ENCODE measurements around the gene SAMD3.

SAMD3 gene

DNA sequence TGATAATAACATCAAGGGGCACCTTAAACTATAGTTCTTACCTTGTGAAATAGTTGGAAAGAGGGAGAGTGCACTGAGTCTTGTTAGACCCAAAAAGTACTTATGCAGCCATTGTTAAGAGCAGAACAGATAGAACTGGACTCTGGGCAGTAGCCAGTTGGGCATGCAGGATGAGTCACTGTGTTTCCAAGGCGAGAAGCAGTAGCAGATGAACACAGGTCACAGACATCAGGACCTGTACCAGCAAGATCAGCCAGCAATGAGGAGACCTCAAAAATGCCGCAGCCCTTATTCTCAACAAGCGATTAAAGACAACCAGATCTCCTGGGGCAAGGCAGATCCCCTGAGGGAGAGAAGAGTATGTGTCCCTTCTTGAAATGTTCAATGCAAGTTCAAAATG, 79.0 kb downstream of the SAMD3 start:
- no peak overlapping the region for H3K4me3 ChIP-seq (ENCODE audit: low read length)
- H3K9ac ChIP-seq (ENCODE audit: low read length): no peak overlapping the region
- H3K4me1 ChIP-seq (ENCODE audit: control insufficient read depth, insufficient read depth, low read length): no peaks in the 10 kb centered on the region
- H3K9me3 ChIP-seq (ENCODE audit: control insufficient read depth, low read length): no peaks in the 10 kb centered on the region
- H3K36me3 ChIP-seq (ENCODE audit: control insufficient read depth, insufficient read depth, low read length): no peaks in the 10 kb centered on the region
- H3K27me3 ChIP-seq (ENCODE audit: control insufficient read depth, insufficient read depth, low read length): no peaks in the 10 kb centered on the region

DNA sequence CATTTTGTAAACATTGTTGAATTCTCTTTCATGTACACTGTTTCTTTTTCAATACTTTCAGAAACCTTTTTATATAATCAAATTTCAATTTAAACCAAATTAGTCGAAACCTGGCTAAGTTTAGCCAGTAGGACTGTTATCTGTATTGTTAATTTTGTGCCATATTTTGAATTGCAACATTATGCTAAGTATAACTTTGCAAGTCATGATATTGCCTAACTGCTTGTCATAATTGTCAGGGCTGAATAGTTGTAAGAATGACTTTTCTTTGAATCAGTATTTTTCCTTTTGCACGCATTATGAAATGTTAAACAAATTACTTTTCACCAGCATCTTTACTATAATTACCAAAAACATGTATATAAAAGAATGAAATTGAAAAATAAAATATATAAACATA, 82.7 kb downstream of the SAMD3 start:
- Histone ChIP-seq H3K36me3 (ENCODE audit: control insufficient read depth, insufficient read depth, low read length) (no peaks in the 10 kb centered on the region), H3K4me1 (ENCODE audit: control insufficient read depth, insufficient read depth, low read length) (no peaks in the 10 kb centered on the region), H3K9ac (ENCODE audit: low read length) (no peak overlapping the region), H3K27me3 (ENCODE audit: control insufficient read depth, insufficient read depth, low read length) (no peaks in the 10 kb centered on the region), H3K4me3 (ENCODE audit: low read length) (no peak overlapping the region), H3K9me3 (ENCODE audit: control insufficient read depth, low read length) (no peaks in the 10 kb centered on the region)

DNA sequence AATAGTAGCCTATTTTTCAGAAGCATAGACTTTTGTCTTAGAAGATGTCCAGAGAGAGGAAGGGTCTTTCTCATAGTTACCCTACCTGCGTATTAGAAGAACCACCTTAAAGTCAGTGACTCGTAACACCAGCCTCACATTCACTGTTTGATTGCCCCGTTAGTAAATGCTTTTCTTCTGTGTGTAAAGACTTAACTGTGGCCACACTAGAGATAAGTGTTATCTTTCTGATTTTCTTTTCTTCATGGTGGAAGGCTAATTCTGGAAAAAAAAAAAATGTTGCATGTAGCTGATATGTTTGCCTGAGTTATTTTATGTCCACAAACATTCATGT, 83.9 kb downstream of the SAMD3 start:
- H3K4me1 ChIP-seq (ENCODE audit: control insufficient read depth, insufficient read depth, low read length): no peaks in the 10 kb centered on the region
- no peaks in the 10 kb centered on the region for H3K27me3 ChIP-seq (ENCODE audit: control insufficient read depth, insufficient read depth, low read length)
- no peak overlapping the region for H3K9ac ChIP-seq (ENCODE audit: low read length)
- no peaks in the 10 kb centered on the region for H3K36me3 ChIP-seq (ENCODE audit: control insufficient read depth, insufficient read depth, low read length)
- H3K4me3 ChIP-seq (ENCODE audit: low read length): no peak overlapping the region
- no peaks in the 10 kb centered on the region for H3K9me3 ChIP-seq (ENCODE audit: control insufficient read depth, low read length)

DNA sequence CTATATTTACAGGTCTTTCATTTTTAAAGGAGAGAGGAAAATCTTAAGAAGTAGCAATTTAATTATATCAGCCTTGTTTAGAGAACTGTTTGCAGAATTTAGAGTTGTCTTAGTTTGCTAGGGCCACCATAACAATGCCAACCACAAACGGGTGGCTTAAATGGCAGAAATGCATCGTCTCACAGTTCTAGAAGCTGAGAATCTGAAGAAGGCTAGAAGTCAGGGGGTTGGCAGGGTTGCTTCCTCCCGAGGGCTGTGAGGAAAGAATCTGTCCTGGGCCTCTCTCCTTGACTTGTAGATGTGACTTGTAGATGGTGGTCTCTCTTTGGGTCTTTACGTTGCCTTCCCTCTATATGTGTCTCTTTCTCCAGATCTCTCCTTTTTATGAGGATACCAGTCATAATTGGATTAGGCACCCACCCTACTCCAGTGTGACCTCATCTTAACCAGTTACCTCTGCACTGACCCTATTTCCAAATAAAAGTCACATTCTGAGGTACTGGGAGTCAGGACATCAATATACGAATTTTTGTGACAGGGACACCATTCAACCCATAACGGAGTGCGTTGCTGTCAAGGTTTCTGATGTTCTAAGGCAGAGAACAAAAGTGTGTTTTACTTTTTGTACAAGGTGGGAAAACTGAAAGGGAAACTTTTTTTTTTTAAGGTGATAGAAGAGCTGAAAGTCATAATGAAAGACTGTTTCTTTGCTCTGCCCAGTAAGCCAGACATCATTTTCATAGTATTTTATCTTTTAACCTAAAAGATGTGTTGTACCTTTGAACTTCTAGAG, 84.4 kb downstream of the SAMD3 start:
- H3K4me3 ChIP-seq (ENCODE audit: low read length): no peak overlapping the region
- H3K36me3 ChIP-seq (ENCODE audit: control insufficient read depth, insufficient read depth, low read length): no peaks in the 10 kb centered on the region
- H3K9me3 ChIP-seq (ENCODE audit: control insufficient read depth, low read length): no peaks in the 10 kb centered on the region
- no peak overlapping the region for H3K9ac ChIP-seq (ENCODE audit: low read length)
- H3K4me1 ChIP-seq (ENCODE audit: control insufficient read depth, insufficient read depth, low read length): no peaks in the 10 kb centered on the region
- H3K27me3 ChIP-seq (ENCODE audit: control insufficient read depth, insufficient read depth, low read length): no peaks in the 10 kb centered on the region

DNA sequence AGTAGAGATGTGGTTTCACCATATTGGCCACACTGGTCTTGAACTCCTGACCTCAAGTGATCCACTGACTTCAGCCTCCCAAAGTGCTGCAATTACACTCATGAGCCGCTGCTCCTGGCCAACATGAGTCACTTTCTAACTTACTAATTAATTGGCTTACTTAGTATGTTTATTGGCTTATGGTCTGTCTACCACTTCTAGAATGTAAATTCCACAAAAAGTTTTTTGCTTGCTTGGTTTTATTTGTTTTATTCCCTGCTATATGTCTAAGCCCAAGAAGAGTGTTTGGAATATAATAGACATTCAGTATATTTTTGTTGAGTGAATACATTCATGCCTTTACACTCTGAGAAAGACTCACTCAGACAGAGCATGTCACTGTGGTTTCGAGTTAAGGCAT, 86.0 kb downstream of the SAMD3 start:
- Histone ChIP-seq H3K9me3 (ENCODE audit: control insufficient read depth, low read length) (no peaks in the 10 kb centered on the region), H3K4me1 (ENCODE audit: control insufficient read depth, insufficient read depth, low read length) (peaks cover 3% of the 10 kb centered on the region), H3K27me3 (ENCODE audit: control insufficient read depth, insufficient read depth, low read length) (no peaks in the 10 kb centered on the region), H3K4me3 (ENCODE audit: low read length) (no peak overlapping the region), H3K36me3 (ENCODE audit: control insufficient read depth, insufficient read depth, low read length) (no peaks in the 10 kb centered on the region), H3K9ac (ENCODE audit: low read length) (no peak overlapping the region)

DNA sequence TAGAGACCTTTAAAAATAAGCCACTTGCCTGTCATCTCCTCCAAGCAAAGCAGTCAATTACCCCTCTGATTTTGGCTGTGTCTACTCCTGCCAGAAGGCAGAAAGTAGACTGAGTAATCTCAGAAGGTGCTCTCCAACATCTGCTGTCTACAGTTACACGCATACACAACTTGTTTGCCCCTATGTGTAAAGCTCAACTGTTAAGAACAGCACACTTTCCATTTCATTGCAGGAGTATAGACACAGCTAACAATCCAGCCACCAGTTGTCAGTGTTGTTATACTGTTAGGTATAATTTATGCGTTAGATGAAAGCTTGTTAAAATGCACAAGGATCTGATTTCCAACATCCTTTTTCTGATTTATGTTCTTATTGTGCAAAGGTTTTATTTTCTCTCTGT, 88.2 kb downstream of the SAMD3 start:
- H3K9me3 ChIP-seq (ENCODE audit: control insufficient read depth, low read length): no peaks in the 10 kb centered on the region
- peaks cover 12% of the 10 kb centered on the region for H3K4me1 ChIP-seq (ENCODE audit: control insufficient read depth, insufficient read depth, low read length)
- H3K9ac ChIP-seq (ENCODE audit: low read length): no peak overlapping the region
- H3K4me3 ChIP-seq (ENCODE audit: low read length): no peak overlapping the region
- H3K36me3 ChIP-seq (ENCODE audit: control insufficient read depth, insufficient read depth, low read length): no peaks in the 10 kb centered on the region
- H3K27me3 ChIP-seq (ENCODE audit: control insufficient read depth, insufficient read depth, low read length): no peaks in the 10 kb centered on the region

DNA sequence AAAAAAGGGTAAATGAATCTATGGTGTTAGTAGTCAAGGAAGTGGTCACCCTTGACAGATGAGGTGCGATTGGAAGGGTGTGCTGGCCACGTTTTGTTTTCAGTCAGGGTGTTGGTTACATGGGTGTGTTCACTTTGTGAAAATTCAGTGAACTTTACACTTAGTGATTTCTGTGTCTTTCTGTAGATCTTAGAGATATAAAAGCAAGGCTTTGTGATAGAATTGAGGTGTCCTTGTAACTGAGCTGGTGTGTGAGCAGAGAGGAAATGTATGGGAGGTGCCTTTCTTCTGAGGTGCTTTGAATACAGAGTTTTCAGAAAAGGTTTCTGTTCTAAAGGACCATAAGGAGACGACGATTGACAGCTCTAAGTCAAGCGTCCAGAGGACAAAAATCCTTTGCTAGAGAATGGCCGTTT, 90.5 kb downstream of the SAMD3 start:
- H3K36me3 ChIP-seq (ENCODE audit: control insufficient read depth, insufficient read depth, low read length): no peaks in the 10 kb centered on the region
- H3K27me3 ChIP-seq (ENCODE audit: control insufficient read depth, insufficient read depth, low read length): no peaks in the 10 kb centered on the region
- H3K4me3 ChIP-seq (ENCODE audit: low read length): no peak overlapping the region
- H3K9ac ChIP-seq (ENCODE audit: low read length): no peak overlapping the region
- H3K9me3 ChIP-seq (ENCODE audit: control insufficient read depth, low read length): no peaks in the 10 kb centered on the region
- H3K4me1 ChIP-seq (ENCODE audit: control insufficient read depth, insufficient read depth, low read length): peaks cover 18% of the 10 kb centered on the region

DNA sequence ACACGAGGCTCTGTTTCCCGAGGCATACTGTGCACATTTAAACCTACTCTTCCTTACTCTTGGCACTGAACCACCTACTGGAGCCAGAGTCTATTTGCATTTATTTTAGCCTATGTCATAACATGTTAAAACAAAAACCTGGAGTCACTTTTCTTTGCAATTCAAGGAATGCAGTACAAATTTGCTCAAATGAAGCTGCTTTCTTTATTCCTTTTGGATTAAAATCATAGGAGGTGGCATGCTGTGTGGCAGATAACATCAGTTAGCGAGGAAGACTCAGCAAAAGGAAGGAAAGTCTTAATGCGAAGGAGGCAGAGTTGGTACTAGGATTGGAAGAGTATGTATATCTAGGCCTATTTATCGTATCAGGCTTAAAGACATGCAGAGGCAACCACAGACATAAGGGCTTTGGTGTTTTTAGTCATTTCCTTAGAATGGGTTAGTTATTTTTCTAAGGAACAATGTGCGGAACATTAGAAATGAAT, 92.9 kb downstream of the SAMD3 start:
- H3K4me1 ChIP-seq (ENCODE audit: control insufficient read depth, insufficient read depth, low read length): peaks cover 23% of the 10 kb centered on the region
- no peaks in the 10 kb centered on the region for H3K27me3 ChIP-seq (ENCODE audit: control insufficient read depth, insufficient read depth, low read length)
- H3K9ac ChIP-seq (ENCODE audit: low read length): no peak overlapping the region
- H3K36me3 ChIP-seq (ENCODE audit: control insufficient read depth, insufficient read depth, low read length): no peaks in the 10 kb centered on the region
- H3K9me3 ChIP-seq (ENCODE audit: control insufficient read depth, low read length): no peaks in the 10 kb centered on the region
- no peak overlapping the region for H3K4me3 ChIP-seq (ENCODE audit: low read length)

DNA sequence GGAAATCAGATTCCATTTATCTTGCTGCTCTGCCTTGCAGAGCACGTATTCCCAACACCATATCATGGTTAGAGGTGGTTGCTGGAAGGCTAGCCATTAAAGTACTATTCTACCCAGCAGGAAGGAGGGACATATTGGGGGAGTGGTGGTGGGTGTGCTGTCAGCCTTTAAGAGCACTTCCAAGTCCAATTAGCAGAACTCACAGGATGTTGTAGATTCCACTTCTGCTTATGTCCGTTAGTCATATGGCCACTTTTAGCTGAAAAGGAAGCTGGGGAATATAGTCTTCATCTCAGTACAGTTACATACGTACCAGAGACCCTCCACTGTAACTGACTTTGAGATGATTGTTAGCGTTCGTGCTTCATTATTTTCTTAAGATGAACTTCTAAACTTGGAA, 94.4 kb downstream of the SAMD3 start:
- no peaks in the 10 kb centered on the region for H3K9me3 ChIP-seq (ENCODE audit: control insufficient read depth, low read length)

DNA sequence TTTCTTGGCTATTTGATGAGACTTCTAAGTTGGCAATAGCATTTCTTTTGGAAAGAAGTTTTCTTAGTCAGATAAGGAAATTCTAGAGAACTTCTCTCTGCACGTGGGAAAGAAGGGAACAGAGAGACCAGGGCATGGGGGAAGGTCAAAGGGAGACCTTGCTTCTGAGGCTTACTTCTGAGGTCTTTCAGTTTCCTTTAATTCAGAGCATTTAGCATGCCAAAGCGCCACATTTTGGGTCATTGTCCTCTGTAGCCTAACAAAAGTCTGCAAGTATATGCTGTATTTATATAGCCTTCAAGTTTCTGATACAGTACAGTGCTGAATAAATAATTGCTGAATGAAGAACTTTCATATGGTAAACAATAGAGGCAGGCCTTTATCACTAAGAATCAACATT, 95.6 kb downstream of the SAMD3 start:
- Histone ChIP-seq H3K9me3 (ENCODE audit: control insufficient read depth, low read length) (no peaks in the 10 kb centered on the region), H3K9ac (ENCODE audit: low read length) (no peak overlapping the region), H3K4me3 (ENCODE audit: low read length) (no peak overlapping the region), H3K36me3 (ENCODE audit: control insufficient read depth, insufficient read depth, low read length) (no peaks in the 10 kb centered on the region), H3K4me1 (ENCODE audit: control insufficient read depth, insufficient read depth, low read length) (peaks cover 23% of the 10 kb centered on the region), H3K27me3 (ENCODE audit: control insufficient read depth, insufficient read depth, low read length) (no peaks in the 10 kb centered on the region)

More for the DNA sequence above, 94.4 kb downstream of the SAMD3 start:
- H3K9ac ChIP-seq (ENCODE audit: low read length): no peak overlapping the region
- no peak overlapping the region for H3K4me3 ChIP-seq (ENCODE audit: low read length)
- no peaks in the 10 kb centered on the region for H3K27me3 ChIP-seq (ENCODE audit: control insufficient read depth, insufficient read depth, low read length)
- peaks cover 23% of the 10 kb centered on the region for H3K4me1 ChIP-seq (ENCODE audit: control insufficient read depth, insufficient read depth, low read length)
- H3K36me3 ChIP-seq (ENCODE audit: control insufficient read depth, insufficient read depth, low read length): no peaks in the 10 kb centered on the region

DNA sequence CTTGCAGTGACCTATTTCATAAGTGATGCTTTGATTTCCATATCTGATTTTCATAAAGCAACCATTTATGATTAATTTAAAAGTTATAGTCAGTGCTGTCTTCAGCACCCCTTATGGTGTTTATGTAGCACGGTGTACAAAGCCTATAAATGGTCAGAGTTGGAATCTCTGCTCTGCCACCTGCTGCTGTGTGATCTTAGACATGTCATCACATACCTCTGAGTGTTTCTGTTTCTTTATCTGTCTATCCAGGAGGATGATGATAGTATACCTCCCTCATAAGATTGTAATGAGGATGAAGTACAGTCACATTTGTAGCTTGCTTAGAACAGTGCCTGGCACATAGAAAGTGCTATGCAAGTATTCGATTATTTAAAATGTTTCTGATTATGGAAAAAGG, 100.5 kb downstream of the SAMD3 start:
- H3K27me3 ChIP-seq (ENCODE audit: control insufficient read depth, insufficient read depth, low read length): no peaks in the 10 kb centered on the region
- no peak overlapping the region for H3K9ac ChIP-seq (ENCODE audit: low read length)
- no peak overlapping the region for H3K4me3 ChIP-seq (ENCODE audit: low read length)
- no peaks in the 10 kb centered on the region for H3K9me3 ChIP-seq (ENCODE audit: control insufficient read depth, low read length)
- H3K36me3 ChIP-seq (ENCODE audit: control insufficient read depth, insufficient read depth, low read length): no peaks in the 10 kb centered on the region
- H3K4me1 ChIP-seq (ENCODE audit: control insufficient read depth, insufficient read depth, low read length): peaks cover 5% of the 10 kb centered on the region

DNA sequence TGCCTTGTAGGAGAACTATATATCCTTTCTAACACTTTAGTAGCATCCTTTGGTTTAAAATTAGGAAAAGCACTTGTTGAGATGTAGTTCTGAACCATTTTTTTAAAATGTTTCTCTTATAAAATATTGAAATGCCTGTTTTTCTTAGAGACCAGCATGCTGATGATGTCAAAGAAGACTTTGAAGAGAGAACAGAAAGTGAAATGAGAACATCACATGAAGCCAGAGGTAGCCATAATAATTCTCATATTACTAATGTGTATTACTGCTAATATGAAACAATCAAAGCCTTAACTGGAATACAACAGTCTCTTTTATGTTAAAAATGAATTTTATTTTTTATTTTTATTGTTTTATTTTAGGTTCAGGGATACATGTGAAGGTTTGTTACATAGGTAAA, 102.0 kb downstream of the SAMD3 start:
- H3K9ac ChIP-seq (ENCODE audit: low read length): no peak overlapping the region
- no peaks in the 10 kb centered on the region for H3K4me1 ChIP-seq (ENCODE audit: control insufficient read depth, insufficient read depth, low read length)
- no peak overlapping the region for H3K4me3 ChIP-seq (ENCODE audit: low read length)
- H3K9me3 ChIP-seq (ENCODE audit: control insufficient read depth, low read length): no peaks in the 10 kb centered on the region
- H3K27me3 ChIP-seq (ENCODE audit: control insufficient read depth, insufficient read depth, low read length): no peaks in the 10 kb centered on the region
- no peaks in the 10 kb centered on the region for H3K36me3 ChIP-seq (ENCODE audit: control insufficient read depth, insufficient read depth, low read length)

DNA sequence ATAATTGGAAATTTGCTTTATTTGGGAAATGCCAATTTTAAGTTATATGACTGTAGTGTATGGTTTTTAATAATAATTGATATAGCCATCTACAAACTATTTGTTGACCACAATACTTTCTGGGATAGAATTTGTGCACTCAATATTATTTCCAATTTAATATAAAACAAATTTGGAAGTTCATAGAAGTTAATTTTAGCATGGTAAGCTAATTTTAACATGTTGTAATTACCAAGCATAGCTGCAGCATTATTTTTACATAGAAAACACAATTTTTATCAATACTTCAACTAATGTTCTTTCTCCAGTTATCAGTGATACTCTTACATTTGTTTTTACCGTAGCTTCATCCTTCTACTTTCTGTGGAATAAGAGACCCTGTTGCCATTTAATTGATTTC, 103.5 kb downstream of the SAMD3 start:
- H3K36me3 ChIP-seq (ENCODE audit: control insufficient read depth, insufficient read depth, low read length): no peaks in the 10 kb centered on the region
- no peak overlapping the region for H3K9ac ChIP-seq (ENCODE audit: low read length)
- no peaks in the 10 kb centered on the region for H3K9me3 ChIP-seq (ENCODE audit: control insufficient read depth, low read length)
- no peaks in the 10 kb centered on the region for H3K4me1 ChIP-seq (ENCODE audit: control insufficient read depth, insufficient read depth, low read length)
- H3K27me3 ChIP-seq (ENCODE audit: control insufficient read depth, insufficient read depth, low read length): no peaks in the 10 kb centered on the region
- no peak overlapping the region for H3K4me3 ChIP-seq (ENCODE audit: low read length)

All from mucosa of stomach (tissue), 1 donor.